Gastrocnemius medialis (tissue), 4 donors: ENCODE measurements around the gene RIOK2. TPM values are rescaled to one million over a fixed set of nuclear protein-coding genes. Genes with fewer than 3 reads are reported as not detected.

Source experiments
- ATAC-seq, 2 donors: fragments of 150-250 bp; one replicate each; pipeline ENCODE4 v1.9.1; 2016
- DNase-seq, 2 donors: peaks; one replicate each; pipeline ENCODE4 v3.0.0-alpha.2; 2019
- H3K27ac ChIP-seq, 4 donors: fragments of 200-600 bp; sonication (generic); 1 replicate in 1 of 4; 2 replicates in 3 of 4; pipeline ENCODE4 v1.5.1; 2016 to 2018; ENCODE audit warnings: mild to moderate bottlenecking in 2 of 4, moderate library complexity in 1 of 4
- H3K27me3 ChIP-seq, 3 donors: fragments of 200-600 bp; sonication (generic) in 2 of 3; 1 replicate in 1 of 3; 2 replicates in 2 of 3; pipeline versions ENCODE4 v1.5.1 to v1.6.0; 2016 to 2019; ENCODE audit warnings: mild to moderate bottlenecking in 1 of 3, moderate library complexity in 1 of 3
- H3K36me3 ChIP-seq, 2 donors: fragments of 200-600 bp; sonication (generic) in 1 of 2; one replicate each; pipeline ENCODE4 v1.5.1; 2017 to 2018
- H3K4me1 ChIP-seq, 2 donors: fragments of 200-600 bp; sonication (generic) in 1 of 2; one replicate each; pipeline ENCODE4 v1.5.1; 2016 to 2017; ENCODE audit warnings: mild to moderate bottlenecking in 2 of 2
- H3K4me3 ChIP-seq, 4 donors: fragments of 200-600 bp; sonication (generic) in 3 of 4; 1 replicate in 1 of 4; 2 replicates in 3 of 4; pipeline ENCODE4 v1.5.1; 2016 to 2019; ENCODE audit warnings: mild to moderate bottlenecking in 2 of 4
- H3K9me3 ChIP-seq, 3 donors: fragments of 200-600 bp; sonication (generic) in 2 of 3; 1 replicate in 1 of 3; 2 replicates in 2 of 3; pipeline ENCODE4 v1.5.1; 2016 to 2019
- POLR2A ChIP-seq, 2 donors: fragments of 450-650 bp; IDR thresholded peaks; one replicate each; pipeline ENCODE4 v1.6.1; 2017; ENCODE audit warnings: antibody characterized with exemption in 2 of 2, mild to moderate bottlenecking in 2 of 2, moderate library complexity in 2 of 2
- in situ Hi-C, 4 donors: fragments of 200-750 bp; cut with MboI; loops; one replicate each; pipeline versions ENCODE4 v1.15.0 to v1.8.0; 2017; ENCODE audit warnings: low sequenced_read_pairs in 4 of 4
- intact Hi-C: fragments of 100-400 bp; cut with DNase I; formaldehyde crosslinking; loops from one replicate; pipeline ENCODE4 v1.15.1; 2023; ENCODE audit warnings: low total_unique reads
- total RNA-seq, 4 donors: library from RNA; depleted of rRNA; stranded (reverse); fragments of >200 nt; gene quantifications; one replicate each; pipeline versions ENCODE4 v1.1.0 to v1.2.3, GENCODE V29; 2016
- TF ChIP-seq, protein P1 (sequence below), 5 experiments: fragments of 450-650 bp in 3 of 5; fragments of 200-600 bp in 2 of 5; sonication (generic) in 2 of 5; IDR thresholded peaks in 4 of 5; conservative IDR thresholded peaks in 1 of 5; 1 replicate in 4 of 5; 2 replicates in 1 of 5; pipeline ENCODE4 v1.5.1; 2016 to 2019; ENCODE audit warnings: antibody characterized with exemption in 5 of 5, mild to moderate bottlenecking in 3 of 5, moderate library complexity in 3 of 5

Gene RIOK2
- 10 to 100 TPM in 3 of 4 donors, 1 to 10 TPM in 1; 9.8 to 34.4 (median 17.3) TPM for total RNA-seq

GRCh38 chr5:97183100-97183929 is at the start of gene RIOK2:
Gene RIOK2, minus strand, starts transcription at chr5:97183247. Its CDS starts 56 bp downstream, at chr5:97183191.
- Histone ChIP-seq H3K36me3 (peaks cover 0 to 13% of the 10 kb centered on the region in 2 donors), H3K27me3 (no peaks in the 10 kb centered on the region), H3K4me3 (peak within 1 kb of the TSS; percentile 65 to 96 (median 82)), H3K9me3 (no peaks in the 10 kb centered on the region), H3K27ac (peak within 1 kb of the TSS; percentile 84 to 92 (median 88)), H3K4me1 (peaks cover 11 to 21% of the 10 kb centered on the region in 2 donors)
- peak; percentile 86 to 92 for DNase-seq
- in situ Hi-C loops (loop anchor here in 1 of 4 donors (25.0 kb wide), 1 partner anchor 1579 kb away; the partner anchor contains the start of gene RGMB), intact Hi-C loops (loop anchor here (2.0 to 10.0 kb wide), 2 partner anchors 1589 to 1629 kb away; partner anchors contain the start of genes ARSK, RGMB and SKIC3)
- ATAC-seq = peak; percentile 95 to 96
- TF ChIP-seq, protein P1, sequence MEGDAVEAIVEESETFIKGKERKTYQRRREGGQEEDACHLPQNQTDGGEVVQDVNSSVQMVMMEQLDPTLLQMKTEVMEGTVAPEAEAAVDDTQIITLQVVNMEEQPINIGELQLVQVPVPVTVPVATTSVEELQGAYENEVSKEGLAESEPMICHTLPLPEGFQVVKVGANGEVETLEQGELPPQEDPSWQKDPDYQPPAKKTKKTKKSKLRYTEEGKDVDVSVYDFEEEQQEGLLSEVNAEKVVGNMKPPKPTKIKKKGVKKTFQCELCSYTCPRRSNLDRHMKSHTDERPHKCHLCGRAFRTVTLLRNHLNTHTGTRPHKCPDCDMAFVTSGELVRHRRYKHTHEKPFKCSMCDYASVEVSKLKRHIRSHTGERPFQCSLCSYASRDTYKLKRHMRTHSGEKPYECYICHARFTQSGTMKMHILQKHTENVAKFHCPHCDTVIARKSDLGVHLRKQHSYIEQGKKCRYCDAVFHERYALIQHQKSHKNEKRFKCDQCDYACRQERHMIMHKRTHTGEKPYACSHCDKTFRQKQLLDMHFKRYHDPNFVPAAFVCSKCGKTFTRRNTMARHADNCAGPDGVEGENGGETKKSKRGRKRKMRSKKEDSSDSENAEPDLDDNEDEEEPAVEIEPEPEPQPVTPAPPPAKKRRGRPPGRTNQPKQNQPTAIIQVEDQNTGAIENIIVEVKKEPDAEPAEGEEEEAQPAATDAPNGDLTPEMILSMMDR (IDR thresholded peaks at IDR 0.05 in 4 of 5, conservative IDR thresholded peaks at IDR 0.05 in 1 of 5) = no peak
- TF ChIP-seq POLR2A (IDR thresholded peaks at IDR 0.05) = peak; percentile 56 to 62

DNA sequence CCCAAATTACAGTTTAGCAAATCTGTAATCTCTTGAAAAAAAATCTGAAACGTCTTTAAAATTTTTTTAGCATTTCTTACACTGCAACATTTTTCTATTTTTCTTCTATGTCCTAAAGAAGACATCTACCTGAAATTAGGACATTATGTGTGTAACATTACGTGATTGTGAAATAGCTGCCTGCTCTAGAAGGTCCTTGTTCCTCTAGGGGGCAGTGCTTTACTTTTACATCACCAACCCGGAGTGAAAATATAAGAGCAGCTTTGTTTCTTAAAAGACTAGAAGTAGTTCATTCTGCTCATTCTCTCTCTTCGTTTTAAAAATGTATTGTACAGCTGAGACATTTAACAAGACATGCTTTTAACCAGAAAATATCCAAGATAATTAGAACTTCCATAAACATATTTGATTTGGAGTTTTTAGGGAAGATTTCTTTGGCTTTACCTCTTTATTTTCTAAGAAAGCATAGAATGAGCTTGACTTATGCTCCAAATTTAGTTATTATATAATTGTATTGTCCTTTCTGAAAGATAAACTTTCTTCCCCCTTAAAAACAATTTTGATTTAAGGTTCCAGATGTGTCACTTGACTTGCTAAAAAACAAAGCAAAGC is 48.1 kb upstream of the RIOK2 start:
- peak in 1 of 2 donors; percentile 20 for DNase-seq
- no peaks in the 10 kb centered on the region for H3K27me3 ChIP-seq
- peak; percentile 78 to 87 for ATAC-seq
- no peak overlapping the region for H3K4me3 ChIP-seq
- H3K4me1 ChIP-seq = no peaks in the 10 kb centered on the region
- H3K27ac ChIP-seq = no peak overlapping the region
- TF ChIP-seq, protein P1 (IDR thresholded peaks at IDR 0.05 in 4 of 5, conservative IDR thresholded peaks at IDR 0.05 in 1 of 5) = peak; percentile 40 to 73 (median 64)
- no peak for TF ChIP-seq POLR2A (IDR thresholded peaks at IDR 0.05)
- H3K9me3 ChIP-seq = no peaks in the 10 kb centered on the region
- intact Hi-C loops = loop anchor here (2.0 kb wide), 2 partner anchors 1538 to 1596 kb away; no protein-coding TSS in a partner anchor
- in situ Hi-C loops = loop anchor here in 1 of 4 donors (25.0 kb wide), 1 partner anchor 1606 kb away; no protein-coding TSS in a partner anchor
- H3K36me3 ChIP-seq = no peaks in the 10 kb centered on the region

DNA sequence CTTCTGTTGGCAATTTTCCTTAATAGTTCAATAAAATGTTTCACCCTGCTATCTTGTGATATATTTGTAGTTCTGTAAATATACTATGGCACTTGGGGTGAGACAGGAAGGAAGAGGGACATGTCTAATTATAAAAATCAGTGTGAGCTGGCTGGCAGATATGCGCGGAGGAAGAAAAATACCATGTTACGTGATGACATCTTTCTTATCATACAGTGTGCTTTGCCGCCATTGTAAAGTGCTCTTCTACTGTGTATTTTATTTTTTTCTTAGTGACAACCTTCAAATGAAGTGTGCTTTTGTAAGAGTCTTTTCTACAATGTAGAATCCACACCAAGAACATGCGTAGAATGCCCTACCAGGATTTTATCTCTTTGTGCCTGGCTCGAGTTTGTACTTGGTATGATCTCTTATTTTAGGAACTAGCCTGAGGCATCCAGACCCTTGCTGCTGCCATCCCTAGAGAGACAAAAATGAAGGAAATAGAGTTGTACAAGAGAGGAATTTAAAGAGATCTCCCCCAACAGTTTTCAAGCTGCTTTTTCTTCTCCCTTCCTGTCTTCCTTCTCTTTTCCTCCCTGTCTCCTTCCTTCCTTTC is 46.7 kb upstream of the RIOK2 start:
- Histone ChIP-seq H3K36me3 (no peaks in the 10 kb centered on the region), H3K4me3 (no peak overlapping the region), H3K27me3 (no peaks in the 10 kb centered on the region), H3K9me3 (no peaks in the 10 kb centered on the region), H3K4me1 (no peaks in the 10 kb centered on the region), H3K27ac (no peak overlapping the region)
- TF ChIP-seq, protein P1 (IDR thresholded peaks at IDR 0.05 in 4 of 5, conservative IDR thresholded peaks at IDR 0.05 in 1 of 5) = no peak
- TF ChIP-seq POLR2A (IDR thresholded peaks at IDR 0.05) = no peak
- ATAC-seq (no peak), DNase-seq (no peak)
- in situ Hi-C loops (loop anchor here in 1 of 4 donors (25.0 kb wide), 1 partner anchor 1608 kb away; no protein-coding TSS in a partner anchor), intact Hi-C loops (loop anchor here (2.0 kb wide), 2 partner anchors 1539 to 1597 kb away; no protein-coding TSS in a partner anchor)

- Histone ChIP-seq H3K4me1 (no peaks in the 10 kb centered on the region), H3K9me3 (no peaks in the 10 kb centered on the region), H3K4me3 (no peak overlapping the region), H3K36me3 (no peaks in the 10 kb centered on the region), H3K27ac (no peak overlapping the region), H3K27me3 (no peaks in the 10 kb centered on the region)
- in situ Hi-C loops = loop anchor here in 1 of 4 donors (25.0 kb wide), 1 partner anchor 1608 kb away; no protein-coding TSS in a partner anchor
- DNase-seq (no peak), ATAC-seq (no peak)
- intact Hi-C loops = no loop called here
- no peak for TF ChIP-seq POLR2A (IDR thresholded peaks at IDR 0.05)
- TF ChIP-seq, protein P1 (IDR thresholded peaks at IDR 0.05 in 4 of 5, conservative IDR thresholded peaks at IDR 0.05 in 1 of 5) = no peak
Observed at GRCh38 chr5:97229196-97229595, 46.1 kb upstream of the RIOK2 start.
